CD4-positive, CD25-positive, alpha-beta regulatory T cell (primary cell): Measurements from ENCODE around the gene NFX1. TPM values are rescaled to one million over a fixed set of nuclear protein-coding genes. Genes with fewer than 3 reads are reported as not detected.

Experiments used
- ATAC-seq, 2 donors: fragments of 150-1000 bp; cut with Tn5 transposase; one replicate each; pipeline ENCODE4 v1.10.0; 2021; ENCODE audit warnings: low read depth in 2 of 2, moderate number of reproducible peaks in 2 of 2, moderate library complexity in 1 of 2
- DNase-seq, 3 donors: peaks; one replicate each; pipeline versions ENCODE4 v3.0.0 to v3.0.0-alpha.2; 2012 to 2022; ENCODE audit warnings: mixed read lengths in 1 of 3
- H3K27ac ChIP-seq: one replicate; pipeline ENCODE4 v1.7.0; 2013; ENCODE audit warnings: mild to moderate bottlenecking, low read length; ENCODE audit not compliant: insufficient read depth, poor library complexity, severe bottlenecking
- H3K27me3 ChIP-seq: one replicate; pipeline ENCODE4 v1.7.0; 2013; ENCODE audit warnings: low read length; ENCODE audit not compliant: control insufficient read depth, insufficient read depth
- H3K36me3 ChIP-seq: one replicate; pipeline ENCODE4 v1.7.0; 2013; ENCODE audit warnings: mild to moderate bottlenecking, low read length, moderate library complexity; ENCODE audit not compliant: control insufficient read depth, insufficient read depth
- H3K4me1 ChIP-seq: 2 replicates; pipeline ENCODE4 v1.7.0; 2013; ENCODE audit warnings: mild to moderate bottlenecking, low read length; ENCODE audit not compliant: insufficient read depth, control insufficient read depth, poor library complexity, severe bottlenecking
- H3K4me3 ChIP-seq: one replicate; pipeline ENCODE4 v1.7.0; 2013; ENCODE audit warnings: low read depth, mild to moderate bottlenecking, low read length, moderate library complexity
- H3K9me3 ChIP-seq, 2 experiments: 1 replicate in 1 of 2; 2 replicates in 1 of 2; pipeline ENCODE4 v1.7.0; 2013; ENCODE audit warnings: low read length in 2 of 2, mild to moderate bottlenecking in 1 of 2, moderate library complexity in 1 of 2; ENCODE audit not compliant: control insufficient read depth in 2 of 2
- H3K27ac Mint-ChIP-seq, 3 donors: one replicate each; pipeline ENCODE4 v1.8.0; 2020 to 2022; ENCODE audit warnings: mild to moderate bottlenecking in 3 of 3, mixed read lengths in 3 of 3, moderate library complexity in 2 of 3
- H3K27me3 Mint-ChIP-seq: one replicate; pipeline ENCODE4 v1.8.0; 2022; ENCODE audit warnings: mild to moderate bottlenecking, mixed read lengths
- H3K36me3 Mint-ChIP-seq: one replicate; pipeline ENCODE4 v1.8.0; 2020; ENCODE audit warnings: mixed read lengths
- H3K4me1 Mint-ChIP-seq, 4 donors: one replicate each; pipeline ENCODE4 v1.8.0; 2020 to 2022; ENCODE audit warnings: mixed read lengths in 4 of 4, mild to moderate bottlenecking in 1 of 4
- H3K4me3 Mint-ChIP-seq, 4 donors: one replicate each; pipeline ENCODE4 v1.8.0; 2020 to 2022; ENCODE audit warnings: mild to moderate bottlenecking in 4 of 4, mixed read lengths in 4 of 4, moderate library complexity in 3 of 4
- H3K9me3 Mint-ChIP-seq, 7 donors: one replicate each; pipeline ENCODE4 v1.8.0; 2020 to 2022; ENCODE audit warnings: mixed read lengths in 7 of 7, mild to moderate bottlenecking in 3 of 7, moderate library complexity in 2 of 7
- polyA plus RNA-seq, 4 donors: library from polyadenylated mRNA; unstranded; fragments of 300-500 nt; fragmentation: Illumina TruSeq; gene quantifications; one replicate each; pipeline ENCODE4 v1.2.3, GENCODE V29; 2021
- total RNA-seq: library from RNA; stranded (reverse); gene quantifications from one replicate; pipeline ENCODE4 v1.2.3, GENCODE V29; 2022

Gene NFX1
- total and polyA plus RNA-seq, 5 donors from 2014 or later, result 19.8 to 36.8 (median 28.9) TPM

DNA sequence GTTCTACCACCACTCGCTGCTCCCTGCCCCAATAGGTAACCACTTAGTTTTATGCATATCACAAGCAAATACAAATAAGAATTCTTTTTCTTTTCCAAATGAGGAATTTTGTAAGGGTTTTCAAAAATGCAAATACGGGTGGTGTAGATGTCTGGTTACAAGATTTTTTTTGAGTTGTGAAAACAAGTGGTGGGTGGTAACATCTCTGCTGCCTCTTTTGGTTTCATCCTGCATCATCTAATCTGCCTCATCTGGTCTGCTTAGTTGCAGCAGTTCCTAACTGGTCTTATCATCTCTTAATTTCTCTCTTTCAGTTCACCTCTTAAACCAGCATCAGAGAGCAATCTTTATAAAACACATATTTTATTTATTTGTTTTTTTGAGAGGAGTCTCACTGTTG lies 5.3 kb downstream of the NFX1 start:
- peaks cover 70% of the 10 kb centered on the region for H3K36me3 Mint-ChIP-seq
- peaks cover 0 to 1% (median 0%) of the 10 kb centered on the region in 7 donors for H3K9me3 Mint-ChIP-seq
- H3K4me3 Mint-ChIP-seq, result peak overlapping the region in 3 of 4 donors; percentile 49 to 74 (median 57)
- no peak for ATAC-seq
- Histone ChIP-seq H3K4me3 (peak overlapping the region; percentile 8), H3K27ac (no peak overlapping the region), H3K4me1 (peaks cover 49% of the 10 kb centered on the region), H3K27me3 (no peaks in the 10 kb centered on the region), H3K9me3 (no peaks in the 10 kb centered on the region), H3K36me3 (peaks cover 59% of the 10 kb centered on the region)
- no peaks in the 10 kb centered on the region for H3K27me3 Mint-ChIP-seq
- H3K27ac Mint-ChIP-seq, result peak overlapping the region in 1 of 3 donors; percentile 67
- DNase-seq, result peak in 1 of 3 donors; percentile 52
- H3K4me1 Mint-ChIP-seq, result peaks cover 50 to 97% (median 83%) of the 10 kb centered on the region in 4 donors

GRCh38 chr9:33297432-33297831 lies 7.1 kb downstream of the NFX1 start:
- H3K4me1 Mint-ChIP-seq, result peaks cover 42 to 85% (median 73%) of the 10 kb centered on the region in 4 donors
- ATAC-seq (peak; percentile 58 to 61), DNase-seq (peak in 1 of 3 donors; percentile 25)
- Histone ChIP-seq H3K27me3 (no peaks in the 10 kb centered on the region), H3K27ac (no peak overlapping the region), H3K4me3 (peak overlapping the region; percentile 57), H3K9me3 (no peaks in the 10 kb centered on the region), H3K36me3 (peaks cover 77% of the 10 kb centered on the region), H3K4me1 (peaks cover 31% of the 10 kb centered on the region)
- H3K27ac Mint-ChIP-seq, result peak overlapping the region in 2 of 3 donors; percentile 79 to 85
- peak overlapping the region in 3 of 4 donors; percentile 58 to 72 (median 63) for H3K4me3 Mint-ChIP-seq
- no peaks in the 10 kb centered on the region for H3K27me3 Mint-ChIP-seq
- H3K9me3 Mint-ChIP-seq, result peaks cover 0 to 1% (median 0%) of the 10 kb centered on the region in 7 donors
- H3K36me3 Mint-ChIP-seq, result peaks cover 72% of the 10 kb centered on the region

GRCh38 chr9:33300546-33300945 lies 10.2 kb downstream of the NFX1 start:
- H3K36me3 ChIP-seq, result peaks cover 93% of the 10 kb centered on the region
- H3K27ac ChIP-seq, result no peak overlapping the region
- no peaks in the 10 kb centered on the region for H3K9me3 ChIP-seq
- no peak for ATAC-seq
- no peak overlapping the region for H3K4me3 ChIP-seq
- Mint-ChIP-seq H3K4me3 (no peak overlapping the region), H3K4me1 (peaks cover 29 to 56% (median 49%) of the 10 kb centered on the region in 4 donors), H3K9me3 (no peaks in the 10 kb centered on the region), H3K27ac (peak overlapping the region in 1 of 3 donors; percentile 38), H3K27me3 (no peaks in the 10 kb centered on the region), H3K36me3 (peaks cover 60% of the 10 kb centered on the region)
- H3K27me3 ChIP-seq, result no peaks in the 10 kb centered on the region
- H3K4me1 ChIP-seq, result peaks cover 30% of the 10 kb centered on the region
- DNase-seq, result no peak

DNA sequence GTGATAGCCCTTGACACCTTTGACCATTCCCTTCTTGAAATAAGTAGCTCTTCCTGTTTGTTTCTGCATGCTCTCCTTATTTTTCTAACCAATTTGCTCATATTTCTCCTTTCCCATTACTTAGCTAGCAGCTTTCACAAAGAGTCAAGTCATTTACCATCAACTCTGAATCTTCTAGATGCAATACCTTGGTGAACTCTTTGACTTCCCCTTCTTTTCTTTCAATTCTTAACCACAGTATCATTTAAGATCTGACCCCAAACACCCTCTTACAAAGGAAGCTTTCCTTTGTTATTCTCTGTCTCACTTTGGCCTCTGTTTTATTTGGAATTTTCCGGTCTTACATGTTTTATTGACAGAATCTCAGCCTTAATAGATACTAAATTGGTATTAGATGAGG lies 14.0 kb downstream of the NFX1 start:
- H3K4me3 Mint-ChIP-seq, result no peak overlapping the region
- peaks cover 95% of the 10 kb centered on the region for H3K36me3 ChIP-seq
- H3K27ac Mint-ChIP-seq, result no peak overlapping the region
- H3K36me3 Mint-ChIP-seq, result peaks cover 32% of the 10 kb centered on the region
- H3K4me3 ChIP-seq, result no peak overlapping the region
- DNase-seq, result no peak
- ATAC-seq, result no peak
- H3K27me3 Mint-ChIP-seq, result no peaks in the 10 kb centered on the region
- H3K27me3 ChIP-seq, result no peaks in the 10 kb centered on the region
- no peaks in the 10 kb centered on the region for H3K9me3 Mint-ChIP-seq
- no peak overlapping the region for H3K27ac ChIP-seq
- H3K9me3 ChIP-seq, result no peaks in the 10 kb centered on the region
- no peaks in the 10 kb centered on the region for H3K4me1 ChIP-seq
- H3K4me1 Mint-ChIP-seq, result peaks cover 6 to 23% (median 15%) of the 10 kb centered on the region in 4 donors

- Mint-ChIP-seq H3K4me3 (no peak overlapping the region), H3K27ac (no peak overlapping the region), H3K9me3 (no peaks in the 10 kb centered on the region), H3K36me3 (peaks cover 35% of the 10 kb centered on the region), H3K27me3 (no peaks in the 10 kb centered on the region), H3K4me1 (peaks cover 0 to 7% (median 4%) of the 10 kb centered on the region in 4 donors)
- Histone ChIP-seq H3K4me3 (no peak overlapping the region), H3K4me1 (no peaks in the 10 kb centered on the region), H3K27ac (no peak overlapping the region), H3K27me3 (no peaks in the 10 kb centered on the region), H3K36me3 (peaks cover 97% of the 10 kb centered on the region), H3K9me3 (no peaks in the 10 kb centered on the region)
- peak in 1 of 3 donors; percentile 38 for DNase-seq
- ATAC-seq, result no peak
These were observed 15.7 kb downstream of the NFX1 start for GRCh38 chr9:33306037-33306436.

DNA sequence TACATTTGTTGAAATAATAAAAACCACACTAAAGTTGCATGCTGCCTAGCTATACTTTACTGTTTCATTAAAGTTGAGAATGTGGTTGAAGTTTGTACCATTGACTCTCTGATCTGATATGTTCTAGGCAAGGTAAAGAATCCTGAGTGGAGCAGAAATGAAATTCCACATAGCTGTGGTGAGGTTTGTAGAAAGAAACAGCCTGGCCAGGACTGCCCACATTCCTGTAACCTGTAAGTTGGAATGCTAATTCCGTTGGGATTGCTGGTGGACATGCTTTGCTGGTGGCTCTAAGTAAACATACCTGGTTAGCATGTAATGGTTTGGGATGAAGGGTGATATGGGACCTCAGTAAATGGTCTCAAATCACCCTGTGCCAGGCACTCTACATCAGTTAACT lies 16.8 kb downstream of the NFX1 start:
- no peaks in the 10 kb centered on the region for H3K4me1 ChIP-seq
- H3K27ac Mint-ChIP-seq, result no peak overlapping the region
- peaks cover 97% of the 10 kb centered on the region for H3K36me3 ChIP-seq
- no peak overlapping the region for H3K4me3 ChIP-seq
- no peaks in the 10 kb centered on the region for H3K9me3 ChIP-seq
- H3K9me3 Mint-ChIP-seq, result no peaks in the 10 kb centered on the region
- no peak overlapping the region for H3K4me3 Mint-ChIP-seq
- no peak overlapping the region for H3K27ac ChIP-seq
- H3K27me3 ChIP-seq, result no peaks in the 10 kb centered on the region
- peaks cover 0 to 6% (median 2%) of the 10 kb centered on the region in 4 donors for H3K4me1 Mint-ChIP-seq
- H3K27me3 Mint-ChIP-seq, result no peaks in the 10 kb centered on the region
- no peak for DNase-seq
- ATAC-seq, result no peak
- H3K36me3 Mint-ChIP-seq, result peaks cover 38% of the 10 kb centered on the region

DNA sequence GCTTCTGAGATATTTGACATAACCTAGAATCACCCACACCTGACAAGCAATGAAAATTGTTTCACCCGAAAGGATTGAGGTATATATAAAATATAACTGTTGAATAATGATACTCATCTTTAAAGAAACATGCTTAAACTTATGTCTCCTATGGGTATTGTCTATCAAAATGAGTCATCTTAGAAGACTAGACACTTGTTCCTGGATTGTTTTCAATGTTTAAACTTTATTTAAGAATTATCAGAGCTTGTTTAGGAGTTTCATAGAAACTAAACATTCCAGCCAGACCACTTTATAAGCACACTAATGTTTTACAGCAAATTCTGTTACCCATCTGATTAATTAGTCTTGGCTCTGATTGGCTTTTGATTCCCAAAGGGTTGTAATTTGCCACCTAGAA lies 19.6 kb downstream of the NFX1 start:
- Histone ChIP-seq H3K27ac (no peak overlapping the region), H3K27me3 (no peaks in the 10 kb centered on the region), H3K9me3 (no peaks in the 10 kb centered on the region), H3K4me3 (no peak overlapping the region), H3K36me3 (peaks cover 98% of the 10 kb centered on the region), H3K4me1 (no peaks in the 10 kb centered on the region)
- H3K27ac Mint-ChIP-seq, result no peak overlapping the region
- H3K9me3 Mint-ChIP-seq, result no peaks in the 10 kb centered on the region
- no peak overlapping the region for H3K4me3 Mint-ChIP-seq
- peaks cover 40% of the 10 kb centered on the region for H3K36me3 Mint-ChIP-seq
- peaks cover 0 to 6% (median 3%) of the 10 kb centered on the region in 4 donors for H3K4me1 Mint-ChIP-seq
- no peaks in the 10 kb centered on the region for H3K27me3 Mint-ChIP-seq
- ATAC-seq (no peak), DNase-seq (no peak)

GRCh38 chr9:33310748-33311147 lies 20.4 kb downstream of the NFX1 start:
- ATAC-seq (no peak), DNase-seq (no peak)
- Mint-ChIP-seq H3K4me3 (no peak overlapping the region), H3K27ac (no peak overlapping the region), H3K27me3 (no peaks in the 10 kb centered on the region), H3K9me3 (no peaks in the 10 kb centered on the region), H3K4me1 (peaks cover 0 to 6% (median 3%) of the 10 kb centered on the region in 4 donors), H3K36me3 (peaks cover 47% of the 10 kb centered on the region)
- no peaks in the 10 kb centered on the region for H3K9me3 ChIP-seq
- H3K4me1 ChIP-seq, result no peaks in the 10 kb centered on the region
- H3K27ac ChIP-seq, result no peak overlapping the region
- peaks cover 96% of the 10 kb centered on the region for H3K36me3 ChIP-seq
- no peak overlapping the region for H3K4me3 ChIP-seq
- no peaks in the 10 kb centered on the region for H3K27me3 ChIP-seq
